Large intestine (tissue), 3 donors: ENCODE measurements around the gene CYP2F1. TPM values are rescaled to one million over a fixed set of nuclear protein-coding genes. Genes with fewer than 3 reads are reported as not detected.
"Not testable (repeated sequence)": the region's sequence is repeated elsewhere in the genome, so short reads cannot be mapped to it uniquely, and the experiment has no call there.

ENCODE experiments used
- DNase-seq, 2 donors: peaks; one replicate each; pipeline versions ENCODE4 v3.0.0 to v3.0.0-alpha.2; 2013
- H3K27ac ChIP-seq: one replicate; pipeline ENCODE4 v1.5.1; 2013; ENCODE audit warnings: low read length
- H3K27me3 ChIP-seq: 2 replicates; pipeline ENCODE4 v1.6.1; 2013; ENCODE audit warnings: low read length; ENCODE audit not compliant: control insufficient read depth, insufficient read depth
- H3K36me3 ChIP-seq: 2 replicates; pipeline ENCODE4 v1.6.1; 2013; ENCODE audit warnings: low read length; ENCODE audit not compliant: control insufficient read depth, insufficient read depth
- H3K4me1 ChIP-seq: one replicate; pipeline ENCODE4 v1.6.1; 2013; ENCODE audit warnings: low read length; ENCODE audit not compliant: control insufficient read depth, insufficient read depth
- H3K4me3 ChIP-seq: one replicate; pipeline ENCODE4 v1.5.1; 2013; ENCODE audit warnings: low read length
- H3K9me3 ChIP-seq: one replicate; pipeline ENCODE4 v1.6.1; 2013; ENCODE audit warnings: mild to moderate bottlenecking, low read depth, low read length, moderate library complexity; ENCODE audit not compliant: control insufficient read depth
- WGBS: methylation state at CpG from one replicate; pipeline ENCODE4 v1.1.5; 2013; ENCODE audit warnings: low lambda C conversion rate; ENCODE audit not compliant: insufficient coverage; 5-methylcytosine and 5-hydroxymethylcytosine counted together
- polyA plus RNA-seq: library from polyadenylated mRNA; unstranded; fragments of 120-200 nt; gene quantifications from one replicate; pipeline ENCODE4 v1.2.1, GENCODE V29; 2013

Gene CYP2F1
- polyA plus RNA-seq, 1 donor: 0.06 TPM

DNA sequence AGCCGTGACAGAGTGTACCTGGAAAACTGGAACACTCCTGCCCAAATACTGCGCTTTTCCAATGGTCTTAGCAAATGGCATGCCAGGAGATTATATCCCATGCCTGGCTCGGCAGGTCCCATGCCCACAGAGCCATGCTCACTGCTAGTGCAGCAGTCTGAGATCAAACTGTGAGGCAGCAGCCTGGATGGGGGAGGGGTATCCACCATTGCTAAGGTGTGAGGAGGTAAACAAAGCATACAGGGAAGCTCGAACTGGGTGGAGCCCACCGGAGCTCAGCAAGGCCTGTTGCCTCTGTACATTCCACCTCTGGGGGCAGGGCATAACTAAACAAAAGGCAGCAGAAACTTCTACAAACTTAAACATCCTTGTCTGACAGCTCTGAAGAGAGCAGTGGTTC, 15.5 kb upstream of the CYP2F1 start:
- H3K4me3 ChIP-seq: no peak overlapping the region
- H3K4me1 ChIP-seq: no peaks in the 10 kb centered on the region
- H3K36me3 ChIP-seq: no peaks in the 10 kb centered on the region
- no CpG with 5 or more reads among the region's 5 CpGs for WGBS
- H3K27me3 ChIP-seq: peaks cover 4% of the 10 kb centered on the region
- H3K9me3 ChIP-seq: peaks cover 3% of the 10 kb centered on the region
- DNase-seq: no peak
- no peak overlapping the region for H3K27ac ChIP-seq

DNA sequence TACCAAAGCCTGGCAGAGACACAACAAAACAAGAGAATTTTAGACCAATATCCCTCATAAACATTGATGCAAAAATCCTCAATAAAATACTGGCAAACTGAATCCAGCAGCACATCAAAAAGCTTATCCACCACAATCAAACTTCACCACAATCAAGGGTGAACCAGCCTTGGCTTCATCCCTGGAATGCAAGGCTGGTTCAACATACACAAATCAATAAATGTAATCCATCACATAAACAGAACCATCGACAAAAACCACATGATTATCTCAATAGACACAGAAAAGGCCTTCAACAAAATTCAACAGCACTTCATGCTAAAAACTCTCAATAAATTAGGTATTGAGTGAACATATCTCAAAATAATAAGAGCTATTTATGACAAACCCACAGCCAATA, 12.0 kb upstream of the CYP2F1 start:
- not testable (repeated sequence) for H3K36me3 ChIP-seq, H3K9me3 ChIP-seq, DNase-seq, H3K4me1 ChIP-seq, H3K27ac ChIP-seq, H3K4me3 ChIP-seq, H3K27me3 ChIP-seq
- WGBS: no CpG with 5 or more reads among the region's 1 CpG

DNA sequence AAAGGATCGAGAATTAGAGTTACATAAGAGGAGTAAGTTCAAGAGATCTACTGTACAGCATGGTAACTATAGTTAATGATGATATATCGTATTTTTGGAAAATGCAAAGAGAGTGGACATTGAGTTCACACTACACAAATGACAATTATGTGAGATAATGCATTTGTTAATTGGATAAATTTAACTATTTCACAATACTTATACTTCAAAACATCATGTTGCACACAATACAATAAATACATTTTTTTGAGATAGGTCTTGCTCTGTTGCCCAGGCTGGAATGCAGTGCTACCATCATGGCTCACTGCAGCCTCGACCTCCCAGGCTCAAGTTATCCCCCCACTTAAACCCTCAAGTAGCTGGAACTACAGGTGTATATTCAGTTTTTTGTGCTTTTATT, 8.1 kb upstream of the CYP2F1 start:
- no peaks in the 10 kb centered on the region for H3K4me1 ChIP-seq
- H3K27me3 ChIP-seq: no peaks in the 10 kb centered on the region
- H3K36me3 ChIP-seq: no peaks in the 10 kb centered on the region
- peaks cover 3% of the 10 kb centered on the region for H3K9me3 ChIP-seq
- DNase-seq: no peak
- H3K4me3 ChIP-seq: no peak overlapping the region
- H3K27ac ChIP-seq: no peak overlapping the region
- 89% methylated on average over 2 of the region's 3 CpGs for WGBS

DNA sequence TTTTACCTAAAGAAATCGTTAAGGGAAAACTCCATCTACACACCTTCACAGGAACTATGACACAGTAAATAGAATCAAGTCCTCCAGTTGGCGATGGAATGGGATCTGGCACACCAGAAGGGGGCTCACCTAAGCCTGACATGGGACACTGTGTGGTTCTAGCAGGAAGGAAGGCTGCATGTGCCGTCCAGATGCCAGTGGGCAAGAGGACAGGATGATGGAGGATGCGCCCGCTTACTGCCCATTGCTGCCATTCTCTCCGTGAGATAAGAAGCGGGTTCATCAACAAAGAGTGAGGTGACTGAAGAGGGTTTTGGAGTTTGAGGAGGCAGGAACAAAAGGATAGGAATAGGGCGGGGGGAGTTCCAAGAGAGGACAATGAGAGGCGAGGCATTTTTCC, 2.9 kb upstream of the CYP2F1 start:
- no peak overlapping the region for H3K4me3 ChIP-seq
- H3K9me3 ChIP-seq: no peaks in the 10 kb centered on the region
- WGBS: 100% methylated on average over 5 of the region's 9 CpGs
- no peaks in the 10 kb centered on the region for H3K36me3 ChIP-seq
- DNase-seq: no peak
- H3K4me1 ChIP-seq: no peaks in the 10 kb centered on the region
- H3K27me3 ChIP-seq: peaks cover 3% of the 10 kb centered on the region
- no peak overlapping the region for H3K27ac ChIP-seq

DNA sequence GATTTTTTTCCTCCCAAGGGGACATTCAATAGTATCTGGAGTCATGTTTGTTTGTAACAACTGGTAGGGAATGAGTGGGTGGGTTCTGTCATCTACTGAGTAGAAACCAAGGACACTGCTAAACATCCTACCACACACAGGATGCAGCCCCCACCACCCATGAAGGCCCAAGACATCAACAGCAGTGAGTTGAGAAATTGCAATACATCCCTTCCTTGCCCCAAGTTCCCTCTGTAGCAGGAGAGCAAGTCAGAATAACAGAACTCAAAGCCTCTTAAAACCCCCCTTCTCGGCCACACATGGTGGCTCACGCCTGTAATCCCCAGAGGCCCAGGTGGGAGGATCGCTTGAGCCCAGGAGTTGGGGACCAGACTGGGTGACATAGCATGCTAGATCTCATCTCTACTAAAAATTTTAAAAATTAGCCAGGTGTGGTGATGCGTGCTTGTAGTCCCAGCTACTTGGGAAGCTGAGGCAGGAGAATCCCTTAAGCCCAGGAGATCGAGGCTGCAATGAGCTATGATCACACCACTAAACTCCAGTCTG, 2.4 kb upstream of the CYP2F1 start:
- H3K4me3 ChIP-seq: no peak overlapping the region
- H3K27me3 ChIP-seq: peaks cover 3% of the 10 kb centered on the region
- no CpG with 5 or more reads among the region's 5 CpGs for WGBS
- no peaks in the 10 kb centered on the region for H3K36me3 ChIP-seq
- H3K4me1 ChIP-seq: no peaks in the 10 kb centered on the region
- no peaks in the 10 kb centered on the region for H3K9me3 ChIP-seq
- H3K27ac ChIP-seq: no peak overlapping the region
- no peak for DNase-seq

DNA sequence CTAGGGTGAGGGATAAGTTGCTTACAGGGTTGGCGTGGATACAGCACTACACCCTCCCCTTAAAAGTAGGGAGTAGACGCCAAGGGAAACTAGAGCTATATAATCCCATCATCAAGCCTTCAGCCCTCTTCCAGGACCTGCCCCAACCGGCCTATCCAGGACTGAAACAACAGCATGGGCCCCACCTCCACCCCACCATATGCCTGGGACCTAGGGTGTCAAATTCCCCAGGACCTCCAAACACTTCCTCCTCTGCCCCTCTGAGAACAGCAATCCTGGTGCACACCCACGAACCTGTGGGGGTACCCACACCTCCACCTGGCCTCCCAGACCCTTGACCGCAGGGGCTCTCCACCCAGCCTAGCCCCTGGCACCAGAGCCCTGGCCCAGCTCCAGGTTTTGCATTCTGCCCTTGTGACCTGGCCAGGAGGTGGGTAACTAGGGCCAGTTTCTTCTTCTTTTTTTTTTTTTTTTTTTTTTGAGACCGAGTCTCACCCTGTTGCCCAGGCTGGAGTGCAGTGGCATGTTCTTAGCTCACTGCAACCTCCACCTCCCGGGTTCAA, 1.4 kb upstream of the CYP2F1 start:
- H3K4me3 ChIP-seq: no peak overlapping the region
- DNase-seq: no peak

DNA sequence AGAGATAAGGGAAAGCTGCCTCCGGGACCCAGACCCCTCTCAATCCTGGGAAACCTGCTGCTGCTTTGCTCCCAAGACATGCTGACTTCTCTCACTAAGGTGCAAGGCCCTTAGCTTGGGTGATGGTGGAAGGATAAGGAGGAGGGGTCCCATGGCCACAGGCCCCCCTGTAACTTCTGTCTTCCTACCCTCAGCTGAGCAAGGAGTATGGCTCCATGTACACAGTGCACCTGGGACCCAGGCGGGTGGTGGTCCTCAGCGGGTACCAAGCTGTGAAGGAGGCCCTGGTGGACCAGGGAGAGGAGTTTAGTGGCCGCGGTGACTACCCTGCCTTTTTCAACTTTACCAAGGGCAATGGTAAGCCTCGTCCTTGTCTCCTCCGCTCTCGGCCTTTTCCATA, 2.0 kb downstream of the CYP2F1 start:
- WGBS: no CpG with 5 or more reads among the region's 8 CpGs

More for the DNA sequence above, 1.4 kb upstream of the CYP2F1 start:
- no CpG with 5 or more reads among the region's 7 CpGs for WGBS
- Histone ChIP-seq H3K36me3 (no peaks in the 10 kb centered on the region), H3K9me3 (no peaks in the 10 kb centered on the region), H3K4me1 (no peaks in the 10 kb centered on the region), H3K27me3 (peaks cover 3% of the 10 kb centered on the region), H3K27ac (no peak overlapping the region)

DNA sequence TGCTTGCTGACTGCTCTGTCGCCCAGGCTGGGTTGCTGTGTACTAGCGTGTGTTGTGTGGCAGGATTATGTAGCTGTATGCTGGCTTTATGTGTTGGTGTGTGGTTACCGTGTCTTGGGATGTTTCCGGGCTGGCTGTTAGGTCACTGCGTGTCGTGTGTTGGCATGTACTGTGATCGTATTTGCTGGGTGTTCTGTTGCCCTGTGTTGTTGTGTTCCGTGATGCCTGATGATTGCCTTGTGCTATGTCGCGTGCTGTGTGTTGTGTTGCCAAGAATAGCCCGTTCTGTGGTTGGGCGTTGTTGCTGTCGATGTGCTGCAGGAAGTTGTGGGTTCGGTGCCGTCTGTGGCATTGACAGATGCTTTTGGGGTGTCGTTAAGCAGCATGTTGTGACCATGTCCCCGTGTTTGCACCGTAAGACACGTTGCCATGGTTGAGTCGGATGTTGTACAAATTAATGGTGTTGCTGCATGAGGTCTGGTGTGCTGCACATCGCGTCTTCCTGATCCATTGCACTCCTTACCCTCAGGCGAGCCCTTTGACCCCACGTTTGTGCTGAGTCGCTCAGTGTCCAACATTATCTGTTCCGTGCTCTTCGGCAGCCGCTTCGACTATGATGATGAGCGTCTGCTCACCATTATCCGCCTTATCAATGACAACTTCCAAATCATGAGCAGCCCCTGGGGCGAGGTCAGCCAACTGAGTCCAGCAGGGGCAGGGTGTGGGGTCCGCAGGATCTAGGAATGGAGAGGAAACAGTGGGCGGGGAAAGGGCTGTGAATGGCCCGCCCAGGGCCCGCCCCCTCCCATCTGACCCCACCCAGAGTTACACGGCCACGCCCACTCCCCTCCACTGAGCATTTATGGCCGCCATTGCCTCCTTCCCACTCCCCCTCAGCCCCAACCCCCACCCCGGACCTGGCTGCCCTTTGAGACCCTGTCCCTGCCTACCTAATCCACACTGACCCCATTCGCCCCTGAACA, 7.0 kb downstream of the CYP2F1 start:
- not testable (repeated sequence) for DNase-seq, H3K36me3 ChIP-seq, H3K27ac ChIP-seq, H3K4me1 ChIP-seq, H3K4me3 ChIP-seq, H3K9me3 ChIP-seq, H3K27me3 ChIP-seq
- WGBS: no CpG with 5 or more reads among the region's 41 CpGs

More for the DNA sequence above, 2.0 kb downstream of the CYP2F1 start:
- H3K9me3 ChIP-seq: no peaks in the 10 kb centered on the region
- no peak overlapping the region for H3K4me3 ChIP-seq
- no peak for DNase-seq
- peaks cover 3% of the 10 kb centered on the region for H3K27me3 ChIP-seq
- no peaks in the 10 kb centered on the region for H3K4me1 ChIP-seq
- H3K27ac ChIP-seq: no peak overlapping the region
- no peaks in the 10 kb centered on the region for H3K36me3 ChIP-seq

DNA sequence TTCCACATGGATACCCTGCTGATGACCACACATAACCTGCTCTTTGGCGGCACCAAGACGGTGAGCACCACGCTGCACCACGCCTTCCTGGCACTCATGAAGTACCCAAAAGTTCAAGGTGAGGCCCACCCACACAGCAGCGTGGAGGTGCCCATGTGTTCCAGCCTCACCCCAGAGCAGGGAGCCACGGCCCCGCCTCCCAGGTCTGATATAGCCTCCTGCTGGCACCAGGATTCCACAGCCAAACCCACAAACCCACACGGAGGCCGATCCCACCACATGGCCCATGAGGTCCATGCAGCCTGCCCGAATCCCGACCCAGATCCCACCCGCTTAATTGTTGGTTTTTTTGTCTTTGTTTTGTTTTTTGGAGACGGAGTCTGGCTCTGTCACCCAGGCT, 8.6 kb downstream of the CYP2F1 start:
- not testable (repeated sequence) for DNase-seq, H3K27me3 ChIP-seq, H3K9me3 ChIP-seq, H3K4me3 ChIP-seq, H3K4me1 ChIP-seq, H3K27ac ChIP-seq, H3K36me3 ChIP-seq
- no CpG with 5 or more reads among the region's 13 CpGs for WGBS

DNA sequence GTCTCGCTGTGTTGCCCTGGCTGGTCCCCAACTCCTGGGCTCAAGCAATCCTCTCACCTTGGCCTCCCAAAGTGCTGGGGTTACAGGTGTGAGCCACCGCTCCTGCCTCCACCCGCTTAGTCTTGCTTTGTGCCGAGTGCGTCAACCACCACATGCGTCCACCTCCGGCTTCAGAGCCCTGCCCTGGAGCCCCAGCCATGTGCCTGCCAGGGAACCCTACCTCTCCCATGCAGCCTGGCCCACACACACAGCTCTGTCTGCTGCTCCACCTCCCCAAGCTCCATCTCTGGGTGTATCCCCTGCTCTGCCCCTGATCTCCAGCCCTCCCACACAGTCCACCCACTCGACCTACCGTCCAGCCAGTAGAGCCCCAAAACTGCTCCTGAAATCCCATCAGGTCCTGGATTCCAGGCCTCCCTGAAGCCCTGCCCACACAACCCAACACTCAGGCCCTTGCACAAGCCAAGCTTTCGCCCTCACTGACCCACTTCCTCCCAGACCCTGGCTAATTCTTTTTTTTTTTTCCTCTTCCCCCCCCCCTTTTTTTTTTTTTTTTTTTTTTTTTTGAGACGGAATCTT, 9.6 kb downstream of the CYP2F1 start:
- H3K4me3 ChIP-seq: no peak overlapping the region
- H3K27ac ChIP-seq: no peak overlapping the region
- no peaks in the 10 kb centered on the region for H3K36me3 ChIP-seq
- no peaks in the 10 kb centered on the region for H3K27me3 ChIP-seq
- WGBS: 80% methylated on average over 1 of the region's 11 CpGs
- peaks cover 4% of the 10 kb centered on the region for H3K9me3 ChIP-seq
- H3K4me1 ChIP-seq: no peaks in the 10 kb centered on the region
- no peak for DNase-seq
